ENCODE data around the gene RBM15B.

DNA sequence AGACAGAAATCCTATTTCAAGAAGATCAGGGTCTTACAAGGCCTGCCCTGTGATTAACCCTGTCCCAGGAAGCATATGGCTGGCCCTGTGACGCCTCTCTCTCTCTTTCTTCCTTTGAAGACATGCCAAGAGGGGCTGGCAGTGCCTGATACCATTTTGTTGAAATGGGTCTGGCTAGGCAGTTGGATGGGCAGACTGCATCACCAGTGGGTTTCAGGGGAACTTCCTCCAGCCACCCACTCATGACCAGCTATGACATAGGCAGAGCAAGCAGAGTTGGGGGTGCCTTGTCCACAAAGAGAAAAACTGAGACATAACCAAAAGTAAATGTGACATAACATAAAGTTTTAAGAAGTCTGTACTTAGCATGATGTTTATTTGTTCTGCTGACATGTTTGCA, 37.4 kb upstream of the RBM15B start:
- TF ChIP-seq, protein P1, sequence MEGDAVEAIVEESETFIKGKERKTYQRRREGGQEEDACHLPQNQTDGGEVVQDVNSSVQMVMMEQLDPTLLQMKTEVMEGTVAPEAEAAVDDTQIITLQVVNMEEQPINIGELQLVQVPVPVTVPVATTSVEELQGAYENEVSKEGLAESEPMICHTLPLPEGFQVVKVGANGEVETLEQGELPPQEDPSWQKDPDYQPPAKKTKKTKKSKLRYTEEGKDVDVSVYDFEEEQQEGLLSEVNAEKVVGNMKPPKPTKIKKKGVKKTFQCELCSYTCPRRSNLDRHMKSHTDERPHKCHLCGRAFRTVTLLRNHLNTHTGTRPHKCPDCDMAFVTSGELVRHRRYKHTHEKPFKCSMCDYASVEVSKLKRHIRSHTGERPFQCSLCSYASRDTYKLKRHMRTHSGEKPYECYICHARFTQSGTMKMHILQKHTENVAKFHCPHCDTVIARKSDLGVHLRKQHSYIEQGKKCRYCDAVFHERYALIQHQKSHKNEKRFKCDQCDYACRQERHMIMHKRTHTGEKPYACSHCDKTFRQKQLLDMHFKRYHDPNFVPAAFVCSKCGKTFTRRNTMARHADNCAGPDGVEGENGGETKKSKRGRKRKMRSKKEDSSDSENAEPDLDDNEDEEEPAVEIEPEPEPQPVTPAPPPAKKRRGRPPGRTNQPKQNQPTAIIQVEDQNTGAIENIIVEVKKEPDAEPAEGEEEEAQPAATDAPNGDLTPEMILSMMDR (IDR thresholded peaks at IDR 0.05), result no peak
- TF ChIP-seq POLR2AphosphoS5 (IDR thresholded peaks at IDR 0.05), result no peak
- no peak for TF ChIP-seq POLR2A (IDR thresholded peaks at IDR 0.05)
